Activated T-helper 2 cell treated with anti-CD3 and anti-CD28 coated beads, Interferon-gamma antibody, Interleukin-2, Interleukin-4, amounts not matched to agents 10 μg/mL and 5 μg/mL and 100 μg/mL, durations not matched to agents 14 hours and 24 hours and 36 hours (primary cell): ENCODE data around the gene SMURF2. TPM values are rescaled to one million over a fixed set of nuclear protein-coding genes. Genes with fewer than 3 reads are reported as not detected.

Experiments used
- DNase-seq: peaks from one replicate; pipeline ENCODE4 v3.0.0; 2021; ENCODE audit warnings: low spot score
- H3K27ac Mint-ChIP-seq: one replicate; pipeline ENCODE4 v1.8.0; 2021; ENCODE audit warnings: mixed read lengths
- H3K27me3 Mint-ChIP-seq: one replicate; pipeline ENCODE4 v1.8.0; 2021; ENCODE audit warnings: low read depth, mixed read lengths
- H3K36me3 Mint-ChIP-seq: one replicate; pipeline ENCODE4 v1.8.0; 2021; ENCODE audit warnings: low read depth, mixed read lengths
- H3K4me1 Mint-ChIP-seq: one replicate; pipeline ENCODE4 v1.8.0; 2021; ENCODE audit warnings: low read depth, mixed read lengths
- H3K4me3 Mint-ChIP-seq: one replicate; pipeline ENCODE4 v1.8.0; 2021; ENCODE audit warnings: low read depth, mild to moderate bottlenecking, moderate library complexity, mixed read lengths
- H3K9me3 Mint-ChIP-seq: one replicate; pipeline ENCODE4 v1.8.0; 2021; ENCODE audit warnings: mixed read lengths
- intact Hi-C: fragments of 100-400 bp; cut with micrococcal nuclease; formaldehyde crosslinking; loops from one replicate; pipeline ENCODE4 v1.15.1; 2023
- total RNA-seq: library from RNA; stranded (reverse); gene quantifications from 2 replicates; pipeline ENCODE4 v1.2.3, GENCODE V29; 2022

Gene SMURF2
- total RNA-seq, 1 donor from 2014 or later, result 13.1 TPM

- Mint-ChIP-seq H3K27me3 (no peaks in the 10 kb centered on the region), H3K4me1 (peaks cover 6% of the 10 kb centered on the region), H3K36me3 (peaks cover 42% of the 10 kb centered on the region), H3K9me3 (no peaks in the 10 kb centered on the region), H3K27ac (no peak overlapping the region), H3K4me3 (no peak overlapping the region)
- intact Hi-C loops, result no loop called here
- no peak for DNase-seq
Observed at GRCh38 chr17:64565563-64565962, 96.5 kb downstream of the SMURF2 start.

DNA sequence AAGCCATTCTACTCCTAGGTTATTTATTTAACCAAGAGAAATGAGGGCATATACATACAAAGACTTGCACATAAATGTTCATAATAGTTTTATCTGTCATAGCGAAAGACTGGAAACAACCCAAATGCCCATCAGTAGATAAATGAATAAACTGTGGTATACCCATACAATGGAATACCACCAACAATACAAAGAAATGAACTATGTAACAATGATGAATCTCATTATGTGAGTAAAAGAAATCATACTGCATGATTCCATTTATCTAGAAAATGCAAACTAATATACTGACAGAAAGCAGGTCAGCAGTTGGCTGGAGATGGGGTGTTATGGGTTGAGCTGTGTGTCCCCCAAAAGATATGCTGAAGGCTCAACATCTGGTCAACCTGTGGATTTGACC is 98.0 kb downstream of the SMURF2 start:
- Mint-ChIP-seq H3K4me1 (peaks cover 6% of the 10 kb centered on the region), H3K4me3 (no peak overlapping the region), H3K9me3 (no peaks in the 10 kb centered on the region), H3K36me3 (peaks cover 42% of the 10 kb centered on the region), H3K27ac (no peak overlapping the region), H3K27me3 (no peaks in the 10 kb centered on the region)
- no peak for DNase-seq
- intact Hi-C loops, result no loop called here

- Mint-ChIP-seq H3K27ac (no peak overlapping the region), H3K4me3 (no peak overlapping the region)
- intact Hi-C loops, result no loop called here
Observed at GRCh38 chr17:64555281-64555680, 106.8 kb downstream of the SMURF2 start.

GRCh38 chr17:64554028-64554637 is 108.0 kb downstream of the SMURF2 start:
- H3K4me1 Mint-ChIP-seq, result no peaks in the 10 kb centered on the region
- H3K4me3 Mint-ChIP-seq, result no peak overlapping the region
- intact Hi-C loops, result no loop called here
- no peak overlapping the region for H3K27ac Mint-ChIP-seq
- DNase-seq, result no peak
- H3K27me3 Mint-ChIP-seq, result no peaks in the 10 kb centered on the region
- H3K9me3 Mint-ChIP-seq, result no peaks in the 10 kb centered on the region
- H3K36me3 Mint-ChIP-seq, result peaks cover 45% of the 10 kb centered on the region

More at GRCh38 chr17:64555281-64555680, 106.8 kb downstream of the SMURF2 start:
- no peak for DNase-seq
- no peaks in the 10 kb centered on the region for H3K9me3 Mint-ChIP-seq
- no peaks in the 10 kb centered on the region for H3K4me1 Mint-ChIP-seq
- H3K27me3 Mint-ChIP-seq, result no peaks in the 10 kb centered on the region
- H3K36me3 Mint-ChIP-seq, result peaks cover 40% of the 10 kb centered on the region

- Mint-ChIP-seq H3K27ac (no peak overlapping the region), H3K9me3 (no peaks in the 10 kb centered on the region), H3K36me3 (peaks cover 50% of the 10 kb centered on the region), H3K4me1 (no peaks in the 10 kb centered on the region), H3K4me3 (no peak overlapping the region), H3K27me3 (no peaks in the 10 kb centered on the region)
- intact Hi-C loops, result no loop called here
- no peak for DNase-seq
Observed at GRCh38 chr17:64551461-64551860, 110.6 kb downstream of the SMURF2 start.

- Mint-ChIP-seq H3K4me3 (no peak overlapping the region), H3K27ac (no peak overlapping the region), H3K27me3 (no peaks in the 10 kb centered on the region), H3K36me3 (peaks cover 41% of the 10 kb centered on the region), H3K9me3 (no peaks in the 10 kb centered on the region), H3K4me1 (no peaks in the 10 kb centered on the region)
- DNase-seq, result no peak
- intact Hi-C loops, result no loop called here
Observed at GRCh38 chr17:64547319-64547718, 114.8 kb downstream of the SMURF2 start.

GRCh38 chr17:64546716-64547115 is 115.4 kb downstream of the SMURF2 start:
- intact Hi-C loops, result no loop called here
- H3K27ac Mint-ChIP-seq, result no peak overlapping the region
- H3K4me1 Mint-ChIP-seq, result no peaks in the 10 kb centered on the region
- no peaks in the 10 kb centered on the region for H3K9me3 Mint-ChIP-seq
- H3K36me3 Mint-ChIP-seq, result peaks cover 41% of the 10 kb centered on the region
- no peak overlapping the region for H3K4me3 Mint-ChIP-seq
- DNase-seq, result no peak
- H3K27me3 Mint-ChIP-seq, result no peaks in the 10 kb centered on the region

DNA sequence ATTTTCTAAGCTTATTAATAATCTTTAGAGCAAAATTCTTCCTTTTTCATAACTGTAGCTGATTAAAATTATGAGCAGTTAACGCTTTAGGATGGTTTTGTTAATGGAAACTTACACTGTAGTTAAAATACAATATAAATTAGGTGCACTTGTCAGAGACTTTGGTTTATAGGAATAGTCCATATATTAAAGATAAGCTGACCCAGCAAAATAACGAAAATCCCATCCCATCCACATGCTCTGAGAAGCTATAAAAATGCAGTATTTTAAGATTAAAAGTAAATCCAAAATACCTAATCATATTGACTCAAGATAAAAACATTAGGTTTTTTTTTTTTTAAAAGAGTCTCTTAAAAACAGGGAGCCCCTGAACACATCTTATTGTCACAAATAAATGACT is 117.4 kb downstream of the SMURF2 start:
- no peak overlapping the region for H3K27ac Mint-ChIP-seq
- intact Hi-C loops, result no loop called here
- H3K4me3 Mint-ChIP-seq, result no peak overlapping the region
- H3K27me3 Mint-ChIP-seq, result no peaks in the 10 kb centered on the region
- H3K36me3 Mint-ChIP-seq, result peaks cover 39% of the 10 kb centered on the region
- H3K9me3 Mint-ChIP-seq, result no peaks in the 10 kb centered on the region
- H3K4me1 Mint-ChIP-seq, result no peaks in the 10 kb centered on the region
- no peak for DNase-seq

GRCh38 chr17:64540118-64540776 is 121.9 kb downstream of the SMURF2 start:
- H3K27me3 Mint-ChIP-seq, result no peaks in the 10 kb centered on the region
- DNase-seq, result no peak
- H3K27ac Mint-ChIP-seq, result no peak overlapping the region
- no peak overlapping the region for H3K4me3 Mint-ChIP-seq
- H3K9me3 Mint-ChIP-seq, result no peaks in the 10 kb centered on the region
- peaks cover 2% of the 10 kb centered on the region for H3K4me1 Mint-ChIP-seq
- intact Hi-C loops, result no loop called here
- peaks cover 52% of the 10 kb centered on the region for H3K36me3 Mint-ChIP-seq

DNA sequence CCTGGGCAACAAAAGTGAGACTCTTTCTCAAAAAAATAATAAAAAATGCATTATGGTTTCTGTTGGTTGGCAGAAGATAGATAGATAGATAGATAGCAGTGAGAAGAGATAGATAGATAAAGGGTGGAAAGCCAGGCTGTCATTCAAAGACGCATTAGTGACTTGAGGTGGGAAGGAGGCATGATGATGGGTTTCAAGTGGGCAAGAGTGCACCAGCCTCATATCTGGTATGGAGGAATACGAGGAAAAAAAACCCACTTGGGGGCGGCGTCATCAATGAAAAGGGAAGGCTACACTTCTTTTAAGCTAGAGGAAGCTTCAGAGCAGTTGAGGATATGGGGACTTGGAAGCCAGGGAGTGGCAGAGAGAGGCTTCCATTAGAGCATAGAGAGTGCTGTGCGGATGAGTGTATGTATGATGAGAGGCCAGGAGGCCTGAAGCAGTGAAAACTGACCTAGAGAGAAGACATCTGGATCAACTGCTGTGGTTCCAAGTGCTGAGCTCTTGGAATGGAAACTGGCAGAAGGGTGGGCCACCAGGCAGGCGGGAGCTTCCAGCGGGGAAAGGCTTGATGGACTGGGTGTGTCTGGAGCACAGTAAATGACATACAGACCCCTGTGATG is 123.5 kb downstream of the SMURF2 start:
- Mint-ChIP-seq H3K4me3 (no peak overlapping the region), H3K36me3 (peaks cover 56% of the 10 kb centered on the region), H3K4me1 (peaks cover 5% of the 10 kb centered on the region), H3K27me3 (no peaks in the 10 kb centered on the region), H3K27ac (no peak overlapping the region), H3K9me3 (no peaks in the 10 kb centered on the region)
- no peak for DNase-seq
- intact Hi-C loops, result no loop called here

GRCh38 chr17:64537488-64537887 is 124.6 kb downstream of the SMURF2 start:
- no peak overlapping the region for H3K27ac Mint-ChIP-seq
- peaks cover 7% of the 10 kb centered on the region for H3K4me1 Mint-ChIP-seq
- H3K4me3 Mint-ChIP-seq, result no peak overlapping the region
- H3K36me3 Mint-ChIP-seq, result peaks cover 61% of the 10 kb centered on the region
- H3K27me3 Mint-ChIP-seq, result no peaks in the 10 kb centered on the region
- intact Hi-C loops, result no loop called here
- no peaks in the 10 kb centered on the region for H3K9me3 Mint-ChIP-seq
- DNase-seq, result no peak

GRCh38 chr17:64536913-64537312 is 125.2 kb downstream of the SMURF2 start:
- Mint-ChIP-seq H3K9me3 (no peaks in the 10 kb centered on the region), H3K27ac (no peak overlapping the region), H3K27me3 (no peaks in the 10 kb centered on the region), H3K36me3 (peaks cover 64% of the 10 kb centered on the region), H3K4me1 (peaks cover 7% of the 10 kb centered on the region), H3K4me3 (no peak overlapping the region)
- no peak for DNase-seq
- intact Hi-C loops, result no loop called here

- H3K4me3 Mint-ChIP-seq, result no peak overlapping the region
- H3K9me3 Mint-ChIP-seq, result no peaks in the 10 kb centered on the region
- no peaks in the 10 kb centered on the region for H3K27me3 Mint-ChIP-seq
- intact Hi-C loops, result no loop called here
- no peak overlapping the region for H3K27ac Mint-ChIP-seq
- H3K36me3 Mint-ChIP-seq, result peaks cover 74% of the 10 kb centered on the region
- DNase-seq, result no peak
- peaks cover 9% of the 10 kb centered on the region for H3K4me1 Mint-ChIP-seq
Observed at GRCh38 chr17:64535357-64535756, 126.8 kb downstream of the SMURF2 start.
